ENCODE data around the gene SUPT7L. TPM values are rescaled to one million over a fixed set of nuclear protein-coding genes. Genes with fewer than 3 reads are reported as not detected.
A peak's percentile ranks its signal among the peaks of the same experiment; 100 is the strongest.

The SUPT7L gene, protein sequence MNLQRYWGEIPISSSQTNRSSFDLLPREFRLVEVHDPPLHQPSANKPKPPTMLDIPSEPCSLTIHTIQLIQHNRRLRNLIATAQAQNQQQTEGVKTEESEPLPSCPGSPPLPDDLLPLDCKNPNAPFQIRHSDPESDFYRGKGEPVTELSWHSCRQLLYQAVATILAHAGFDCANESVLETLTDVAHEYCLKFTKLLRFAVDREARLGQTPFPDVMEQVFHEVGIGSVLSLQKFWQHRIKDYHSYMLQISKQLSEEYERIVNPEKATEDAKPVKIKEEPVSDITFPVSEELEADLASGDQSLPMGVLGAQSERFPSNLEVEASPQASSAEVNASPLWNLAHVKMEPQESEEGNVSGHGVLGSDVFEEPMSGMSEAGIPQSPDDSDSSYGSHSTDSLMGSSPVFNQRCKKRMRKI
- polyA plus RNA-seq (2013, experiment 1 of 2; ENCODE audit: insufficient read length): 29.2 TPM
- 28.2 TPM for polyA plus RNA-seq (2013, experiment 2 of 2; ENCODE audit: insufficient read length)

DNA sequence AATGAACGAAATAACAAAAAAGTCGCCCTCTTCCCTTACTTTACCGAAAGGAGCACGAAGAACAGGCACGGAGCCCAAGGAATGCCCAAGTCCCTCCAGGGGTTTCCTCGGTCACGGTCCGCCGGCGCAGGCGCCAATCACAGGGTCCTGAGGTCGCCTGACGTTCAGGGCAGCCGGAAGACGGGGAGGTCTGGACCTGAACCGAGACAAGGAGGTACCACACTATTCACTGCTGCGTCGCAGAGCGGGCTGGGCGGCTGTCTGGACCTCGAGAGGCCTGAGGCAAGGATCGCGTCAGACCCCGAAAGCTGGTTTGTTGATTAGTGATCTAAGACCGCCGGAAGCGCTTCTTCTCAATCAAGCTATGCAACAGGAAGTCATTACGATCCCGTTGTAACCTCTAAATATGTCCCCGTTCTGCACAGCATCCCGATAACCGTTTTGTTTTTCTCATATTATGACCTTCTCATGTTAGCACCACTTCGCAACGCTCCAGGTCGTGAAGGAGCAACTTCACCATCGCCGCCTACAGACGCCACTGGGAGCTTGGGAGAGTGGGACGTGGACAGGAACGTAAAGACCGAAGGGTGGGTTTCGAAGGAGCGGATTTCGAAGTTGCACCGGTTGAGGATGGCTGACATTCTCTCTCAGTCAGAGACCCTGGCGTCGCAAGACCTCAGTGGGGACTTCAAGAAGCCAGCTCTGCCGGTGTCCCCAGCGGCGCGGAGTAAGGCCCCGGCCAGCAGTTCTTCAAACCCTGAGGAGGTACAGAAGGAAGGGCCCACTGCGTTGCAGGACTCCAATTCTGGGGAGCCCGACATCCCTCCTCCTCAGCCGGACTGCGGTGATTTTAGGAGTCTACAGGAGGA, at the start of gene SUPT7L, which contains the start of gene SLC4A1AP:
TSS of gene SUPT7L (minus strand) at position 330 of the 869 bp plus-strand sequence. CDS start 1,422 bp downstream, outside the sequence.
TSS of gene SLC4A1AP (plus strand) at position 605 of the 869 bp plus-strand sequence. CDS start at position 631, 26 bp downstream.
- DNase-seq: peak; percentile 86

DNA sequence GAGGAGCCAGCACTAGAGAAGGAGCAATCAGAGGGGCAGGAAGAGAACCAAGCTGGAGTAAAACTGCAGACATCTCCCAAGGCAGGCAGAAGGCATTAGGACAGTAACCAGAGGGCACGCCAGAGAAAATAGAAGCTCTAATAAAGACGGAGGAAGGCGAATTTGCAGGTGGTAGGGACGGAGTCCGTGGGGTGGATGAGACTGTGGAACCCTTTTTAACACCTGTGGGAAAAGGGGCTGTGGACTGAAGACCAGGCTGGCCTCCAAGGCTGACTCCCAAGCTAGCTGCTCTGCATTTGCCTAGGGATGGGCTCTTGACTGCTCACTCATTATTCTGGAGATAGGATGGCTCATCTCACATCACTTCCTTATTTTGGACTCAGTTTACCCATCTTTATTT, 49.8 kb upstream of the SUPT7L start:
- DNase-seq: no peak

DNA sequence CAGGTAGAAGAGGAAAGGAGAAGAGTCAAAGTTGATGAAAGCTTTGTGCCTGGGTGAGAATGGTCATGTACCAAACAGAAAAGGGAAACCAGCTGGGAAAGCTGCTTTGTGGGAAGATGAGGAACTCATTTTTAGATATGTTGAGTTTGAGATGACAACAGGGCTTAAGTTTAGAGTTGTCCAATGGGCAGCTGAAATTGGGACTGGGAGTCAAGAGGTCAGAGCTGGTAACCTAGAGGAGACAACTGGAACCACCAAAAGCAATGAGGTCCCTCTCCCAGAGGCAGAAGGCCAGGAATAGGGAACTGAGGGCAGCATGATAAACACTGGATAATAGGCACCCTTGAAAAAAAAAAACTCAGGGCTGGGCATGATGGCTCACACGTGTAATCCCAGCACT, 49.1 kb upstream of the SUPT7L start:
- DNase-seq: no peak

DNA sequence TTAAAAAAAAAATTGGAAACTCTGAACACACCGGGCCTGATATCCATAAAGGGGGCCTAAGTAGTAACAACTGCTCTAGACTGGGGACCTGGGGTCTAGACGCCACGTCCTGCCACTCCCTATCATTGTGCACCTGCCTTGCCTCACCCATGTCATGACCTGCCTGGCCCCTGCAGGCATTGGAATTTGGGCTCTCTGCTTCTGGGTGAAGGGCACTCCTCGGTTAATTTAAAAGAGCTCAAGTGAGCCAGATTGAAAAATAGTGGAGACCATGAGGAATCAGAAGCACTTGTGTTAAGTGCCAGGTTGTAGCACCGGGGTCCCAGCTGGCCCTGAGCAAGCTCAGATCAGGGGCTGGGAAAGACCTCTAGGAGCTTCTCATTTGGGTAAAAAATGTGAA, 48.4 kb upstream of the SUPT7L start:
- no peak for DNase-seq

DNA sequence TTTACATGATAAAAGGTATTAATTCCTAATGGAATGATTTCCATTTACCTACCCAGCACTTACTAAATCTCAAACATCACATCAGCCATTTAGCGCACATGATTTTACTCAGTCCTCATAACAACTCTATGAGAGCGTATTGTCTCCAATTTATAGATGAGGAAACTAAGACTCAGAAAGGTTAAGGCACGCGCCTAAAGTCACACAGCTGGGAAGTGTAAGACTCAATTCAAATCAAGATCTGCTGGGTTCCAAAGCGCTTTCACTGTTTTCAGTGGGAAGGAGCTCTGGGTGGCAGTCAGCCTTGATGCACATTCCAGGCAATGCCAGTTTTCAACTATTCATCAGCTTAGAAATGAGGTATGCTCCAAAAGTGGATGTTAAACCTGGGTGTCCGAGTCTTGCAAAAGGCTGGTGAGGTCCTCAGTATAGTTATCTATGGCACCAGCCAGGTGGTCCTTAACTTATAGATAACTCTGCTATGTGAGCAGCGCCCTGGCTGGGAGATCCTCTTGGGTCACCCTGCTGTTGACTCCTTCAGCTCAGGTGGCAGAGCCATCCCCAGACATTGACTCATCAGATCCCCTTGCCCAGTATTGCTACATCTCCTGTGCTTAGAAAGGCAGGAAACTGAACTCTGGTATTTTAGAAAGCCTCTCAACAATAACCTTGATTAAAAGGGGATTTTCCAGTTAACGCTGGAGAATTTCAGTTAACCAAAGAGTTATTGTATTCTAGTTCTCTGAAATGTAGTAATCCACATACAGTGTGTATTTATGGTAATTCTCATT, 47.4 kb upstream of the SUPT7L start:
- DNase-seq: no peak

DNA sequence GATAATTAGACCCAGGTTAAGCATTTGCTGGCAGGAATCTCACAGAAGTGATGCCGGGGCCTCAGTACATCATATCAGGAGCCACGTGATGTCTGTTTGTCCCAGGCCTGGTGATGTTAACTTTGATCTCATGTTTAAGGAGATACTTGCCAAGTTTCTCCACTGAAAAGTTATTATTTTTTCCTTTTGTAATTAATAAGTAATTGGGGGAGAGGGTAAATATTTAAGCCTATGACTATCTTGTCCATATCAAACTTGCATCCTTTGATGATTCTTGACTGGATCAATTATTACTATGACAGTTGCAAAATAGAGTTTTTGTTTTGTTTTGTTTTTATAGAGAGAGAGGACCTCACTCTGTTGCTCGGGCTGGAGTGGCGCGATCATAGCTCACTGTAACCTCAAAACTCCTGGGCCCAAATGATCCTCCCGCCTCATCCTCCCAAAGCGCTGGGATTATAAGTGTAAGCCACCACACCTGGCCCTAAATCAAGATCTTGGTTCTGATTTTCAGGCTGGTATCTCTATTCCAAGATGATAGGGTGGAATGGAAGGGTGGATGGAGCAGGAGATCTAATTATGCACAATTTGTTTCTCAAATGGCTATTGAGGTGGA, 46.7 kb upstream of the SUPT7L start:
- no peak for DNase-seq

DNA sequence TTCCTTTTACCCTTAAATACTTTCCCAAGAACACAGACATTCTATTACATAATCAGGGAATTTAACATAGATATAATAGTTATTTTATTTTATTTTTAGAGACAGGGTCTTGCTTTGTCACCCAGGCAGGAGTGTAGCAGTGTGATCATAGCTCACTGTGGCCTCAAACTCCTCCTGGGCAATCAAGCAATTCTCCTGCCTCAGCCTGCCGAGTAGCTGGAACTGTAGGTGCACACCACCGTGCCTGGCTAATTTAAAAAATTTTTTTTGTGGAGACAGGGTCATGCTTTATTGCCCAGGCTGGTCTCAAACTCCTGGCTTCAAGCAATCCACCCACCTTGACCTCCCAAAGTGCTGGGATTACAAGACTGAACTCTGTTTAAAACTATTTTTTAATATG, 45.9 kb upstream of the SUPT7L start:
- no peak for DNase-seq

DNA sequence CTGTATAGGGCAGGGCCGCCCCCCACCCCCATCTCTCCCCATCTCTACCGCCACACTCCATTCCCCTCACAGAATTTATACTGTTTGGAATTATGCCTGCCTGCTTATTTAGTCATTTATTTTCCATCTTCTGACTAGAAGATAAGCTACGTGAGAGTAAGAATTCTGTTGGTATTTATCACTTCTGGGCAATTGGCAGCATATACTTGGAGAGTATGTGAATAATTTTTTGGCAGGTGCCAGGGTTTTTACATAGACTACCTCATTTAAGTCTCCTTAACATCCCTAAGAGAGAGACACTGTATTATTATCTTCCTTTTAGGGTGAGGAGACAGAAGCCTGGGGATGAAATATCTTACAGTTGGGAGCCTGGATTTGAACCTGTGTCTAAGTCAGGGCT, 45.3 kb upstream of the SUPT7L start:
- DNase-seq: no peak

DNA sequence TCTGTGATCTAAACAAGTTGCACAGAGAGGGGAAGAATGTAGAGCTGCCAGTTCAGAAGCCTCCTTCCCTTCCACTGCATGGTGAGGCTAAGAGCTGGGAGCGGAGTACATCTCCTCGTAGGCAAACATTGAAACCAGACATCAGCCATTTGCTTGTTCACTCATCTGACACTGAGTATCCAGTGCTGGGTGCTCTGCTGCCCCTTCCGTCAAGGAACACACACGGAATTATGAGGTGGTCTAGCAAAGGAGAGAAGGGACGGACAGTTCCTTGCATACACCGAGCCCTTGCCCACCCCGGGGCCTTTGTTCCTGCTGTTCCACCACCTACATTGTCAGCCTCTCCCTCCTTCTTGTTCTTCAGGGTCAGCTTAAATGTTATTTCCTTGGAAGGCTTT, 44.8 kb upstream of the SUPT7L start:
- DNase-seq: no peak

DNA sequence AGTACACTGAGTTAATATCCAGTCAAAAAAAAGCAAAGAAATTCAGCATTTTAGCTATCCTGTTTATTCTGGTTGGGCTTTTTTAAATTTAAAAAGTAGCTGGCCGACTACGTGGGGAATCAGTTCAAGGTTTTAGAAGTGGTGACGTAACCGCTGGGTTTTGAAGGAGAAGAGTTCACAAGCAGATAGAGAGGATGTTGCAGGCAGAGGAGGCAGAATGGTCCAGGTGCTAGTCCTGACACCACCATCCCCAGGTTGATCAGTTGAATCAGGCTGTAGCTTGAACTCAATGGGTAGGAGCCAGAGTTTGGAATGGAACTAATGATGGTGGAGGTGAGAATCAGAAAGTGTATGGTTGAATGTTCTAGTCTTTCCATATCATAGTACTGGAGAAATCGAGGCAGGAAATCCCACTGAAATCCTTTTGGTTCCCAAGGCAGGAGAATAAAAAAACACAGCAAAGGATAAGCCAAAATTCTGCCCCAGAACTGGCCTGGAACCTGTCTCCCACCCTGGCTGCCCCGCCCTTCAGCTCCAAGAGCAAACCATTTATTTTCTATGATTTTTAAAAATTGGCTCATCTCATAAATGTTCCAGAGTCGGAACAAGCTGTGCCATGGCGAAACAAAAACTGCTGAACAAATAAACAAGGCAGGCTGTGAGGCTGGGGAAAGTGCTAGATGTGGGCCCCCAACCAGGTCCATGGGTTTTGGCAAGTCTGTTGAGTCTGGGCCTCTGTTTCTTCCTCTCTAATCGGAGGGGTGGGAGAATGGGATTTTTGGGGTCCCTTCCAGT, 44.2 kb upstream of the SUPT7L start:
- no peak for DNase-seq

DNA sequence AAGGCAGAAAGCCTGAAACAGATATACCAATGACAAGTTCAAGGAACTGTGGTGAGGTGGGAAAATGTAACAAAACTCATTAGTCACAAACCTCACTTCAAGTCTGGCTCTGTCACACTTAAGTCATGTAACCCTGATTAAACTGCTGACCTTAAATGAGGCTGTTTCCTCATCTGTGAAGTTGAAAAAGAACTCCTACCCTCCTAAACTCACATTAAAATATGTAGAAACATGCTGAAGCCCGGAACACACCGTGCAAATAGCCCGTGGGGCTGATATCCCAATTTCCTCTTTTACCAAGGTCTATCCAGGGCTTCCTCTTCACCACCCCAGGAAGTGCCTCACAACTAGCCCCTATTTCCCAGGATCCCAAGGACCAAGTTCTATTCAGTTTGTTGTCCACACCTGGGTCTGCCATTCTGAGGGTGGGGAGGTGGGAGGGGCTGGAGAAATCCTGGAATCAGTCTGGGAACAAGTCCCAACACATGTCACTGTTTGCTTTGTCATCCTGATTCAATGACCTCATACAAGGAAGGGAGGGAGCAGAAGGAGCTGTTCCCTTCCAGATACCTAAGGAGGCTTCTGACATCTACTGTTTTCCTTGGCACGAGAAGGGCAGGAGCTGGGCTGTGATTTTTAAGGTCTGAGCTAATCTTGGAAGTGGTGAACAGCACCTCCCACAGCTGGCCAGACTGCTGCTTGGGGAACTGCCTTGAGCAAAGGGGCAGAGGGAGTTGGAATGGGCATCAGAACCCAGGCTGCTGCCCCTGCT, 42.6 kb upstream of the SUPT7L start:
- DNase-seq: peak; percentile 95

DNA sequence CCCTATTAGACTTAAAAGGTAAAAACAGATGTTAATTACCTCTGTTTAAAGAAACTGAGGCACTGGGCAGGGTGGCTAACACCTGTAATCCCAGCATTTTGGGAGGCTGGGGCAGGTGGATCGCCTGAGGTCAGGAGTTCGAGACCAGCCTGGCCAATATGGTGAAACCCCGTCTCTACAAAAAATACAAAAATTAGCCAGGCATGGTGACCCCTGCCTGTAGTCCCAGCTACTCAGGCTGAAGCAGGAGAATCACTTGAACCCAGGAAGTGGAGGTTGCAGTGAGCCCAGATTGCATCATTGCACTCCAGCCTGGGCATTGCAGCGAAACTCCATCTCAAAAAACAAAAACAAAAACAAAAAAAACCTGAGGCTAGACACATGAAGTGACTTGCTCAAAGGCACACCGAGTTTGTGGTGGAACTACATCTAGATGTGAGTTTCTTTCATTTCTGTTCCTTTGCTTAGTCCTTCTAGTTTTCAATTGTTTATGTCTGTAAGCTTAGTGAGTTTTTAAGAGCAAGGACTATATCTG, 41.0 kb upstream of the SUPT7L start:
- DNase-seq: no peak

DNA sequence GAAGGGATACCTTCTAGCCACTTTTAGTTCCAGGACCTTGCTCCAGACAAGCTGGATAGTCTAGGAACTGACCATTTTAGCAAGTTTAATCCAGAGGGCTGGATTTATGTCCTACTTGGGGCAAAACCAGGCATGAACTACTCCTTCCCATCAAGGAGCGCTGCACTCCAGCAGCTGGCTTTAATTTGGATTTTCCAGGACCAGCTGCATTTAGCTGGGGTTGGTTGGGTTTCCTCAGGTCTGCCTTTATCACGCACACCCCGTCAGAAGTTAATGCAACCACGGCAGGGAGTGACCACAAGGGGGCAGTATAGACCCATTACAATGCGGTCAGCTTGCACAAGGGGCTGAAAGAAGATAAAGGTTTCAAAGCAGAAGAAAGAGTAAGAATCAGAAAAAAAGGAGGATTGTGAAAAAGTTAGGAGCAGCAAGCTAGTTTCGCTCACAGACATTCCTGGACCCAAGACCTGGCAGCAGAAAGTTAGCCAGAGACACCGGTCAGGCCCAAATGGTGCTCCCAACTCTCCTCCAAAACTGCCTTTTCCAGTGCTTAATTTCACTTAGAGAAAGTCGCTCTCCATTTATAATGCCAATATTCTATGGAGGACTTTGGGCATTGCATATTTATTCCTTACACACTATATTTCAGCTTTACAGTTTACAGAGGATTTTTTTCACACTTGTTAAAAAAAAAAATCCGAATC, 40.4 kb upstream of the SUPT7L start:
- DNase-seq: peak; percentile 95

DNA sequence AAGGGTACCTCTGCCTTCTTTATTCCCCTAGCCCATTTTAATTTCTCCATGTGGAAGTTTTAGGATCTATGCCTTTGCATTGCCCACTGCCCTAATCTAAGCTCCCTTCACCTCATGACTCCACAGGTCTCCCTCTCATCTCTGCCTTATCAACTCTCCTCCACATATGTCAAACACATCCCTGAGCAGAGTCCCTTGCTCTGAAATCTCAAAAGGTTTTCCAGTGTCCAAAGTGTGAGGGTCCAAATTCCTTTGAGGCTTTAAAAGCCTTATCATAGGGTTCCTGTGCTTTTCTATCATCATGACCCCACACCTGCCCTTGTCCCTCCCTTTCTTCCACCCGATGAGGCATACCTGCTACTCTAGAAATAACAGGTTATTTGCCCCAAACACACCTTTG, 38.9 kb upstream of the SUPT7L start:
- no peak for DNase-seq

DNA sequence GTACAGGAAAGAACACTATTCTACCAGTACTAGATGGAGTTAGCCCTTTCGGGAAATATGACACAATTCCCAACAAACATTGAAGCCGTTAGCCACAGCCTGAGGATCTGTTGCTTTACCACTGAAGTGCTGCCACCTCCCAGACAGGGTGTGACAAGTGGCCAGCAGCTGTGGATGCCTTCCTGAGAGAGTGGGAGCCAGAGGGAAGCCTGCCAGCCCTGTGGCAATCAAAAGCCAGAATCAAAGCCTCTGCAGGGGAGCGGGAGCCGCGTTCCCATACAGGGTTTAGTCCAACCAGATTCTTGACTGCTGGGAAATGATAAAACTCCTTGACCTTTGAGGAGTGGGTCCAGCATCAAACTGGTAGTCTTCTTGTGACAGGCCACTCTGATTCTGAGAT, 38.3 kb upstream of the SUPT7L start:
- peak; percentile 51 for DNase-seq

DNA sequence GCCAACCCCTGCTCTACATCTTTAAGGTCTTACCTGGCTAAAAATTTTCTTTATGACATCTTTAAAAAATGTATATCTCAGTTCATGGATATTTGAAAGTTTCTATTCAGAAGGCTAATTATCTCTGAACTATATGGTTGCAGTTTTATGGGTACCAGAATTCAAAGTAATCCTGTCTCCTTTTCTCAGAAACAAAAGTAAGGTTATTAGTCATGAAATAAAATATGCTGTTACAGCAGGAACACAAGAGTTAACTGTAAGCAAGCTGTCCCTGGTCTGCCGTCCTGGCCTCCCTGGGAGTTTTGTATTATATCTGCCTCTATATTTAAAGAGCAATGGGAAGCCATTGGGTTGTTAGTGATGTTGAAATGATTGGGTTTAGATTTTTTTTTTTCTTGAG, 34.2 kb upstream of the SUPT7L start:
- no peak for DNase-seq

DNA sequence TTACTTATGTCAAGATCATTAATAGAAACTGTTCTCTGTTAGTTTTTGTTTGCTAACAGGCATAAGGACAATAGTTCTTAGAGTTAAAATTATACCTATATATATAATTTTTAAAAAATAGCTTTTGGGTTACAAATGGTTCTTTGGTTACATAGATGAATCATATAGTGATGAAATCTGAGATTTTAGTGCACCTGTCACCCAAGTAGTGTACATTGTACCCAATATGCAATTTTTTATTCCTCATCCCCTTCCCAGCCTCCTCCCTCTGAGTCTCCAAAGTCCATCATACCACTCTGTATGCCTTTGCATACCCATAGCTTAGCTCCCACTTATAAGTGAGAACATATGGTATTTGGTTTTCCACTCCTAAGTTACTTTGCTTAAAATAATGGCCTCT, 26.6 kb upstream of the SUPT7L start:
- DNase-seq: no peak

DNA sequence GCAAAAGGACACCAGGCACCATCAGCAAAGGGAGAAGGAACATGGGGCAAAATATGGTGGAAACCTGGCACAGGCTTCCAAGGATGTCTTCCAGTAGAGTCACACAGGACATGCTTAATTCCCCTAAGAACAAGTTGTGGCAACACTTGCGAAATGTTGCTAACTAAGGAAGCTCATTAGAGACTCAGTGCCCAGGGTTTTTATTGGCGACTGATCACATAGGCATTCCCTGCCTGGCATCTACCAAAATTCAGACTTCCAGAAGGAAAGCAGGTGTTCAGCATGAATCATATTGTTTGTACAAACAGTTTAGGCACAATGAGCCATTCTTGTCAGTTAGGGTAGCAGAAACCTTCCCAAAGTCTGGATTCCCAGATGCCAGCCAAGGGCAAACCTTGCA, 26.0 kb upstream of the SUPT7L start:
- DNase-seq: no peak

DNA sequence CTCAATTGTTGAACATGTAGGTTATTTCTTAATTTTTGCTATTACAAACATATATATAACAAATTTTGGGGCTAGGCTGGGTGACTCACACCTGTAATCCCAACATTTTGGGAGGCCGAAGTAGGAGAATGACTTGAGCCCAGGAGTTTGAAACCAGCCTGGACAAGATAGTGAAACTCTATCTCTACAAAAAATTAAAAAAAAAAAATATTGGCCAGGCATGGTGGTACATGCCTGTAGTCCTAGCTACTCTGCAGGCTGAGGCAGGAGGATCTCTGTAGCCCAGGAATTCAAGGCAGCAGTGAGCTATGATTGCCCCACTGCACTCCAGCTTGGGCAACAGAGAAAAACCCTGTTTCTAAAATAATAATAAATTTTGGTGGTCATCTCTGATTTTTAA, 23.8 kb upstream of the SUPT7L start:
- DNase-seq: no peak

DNA sequence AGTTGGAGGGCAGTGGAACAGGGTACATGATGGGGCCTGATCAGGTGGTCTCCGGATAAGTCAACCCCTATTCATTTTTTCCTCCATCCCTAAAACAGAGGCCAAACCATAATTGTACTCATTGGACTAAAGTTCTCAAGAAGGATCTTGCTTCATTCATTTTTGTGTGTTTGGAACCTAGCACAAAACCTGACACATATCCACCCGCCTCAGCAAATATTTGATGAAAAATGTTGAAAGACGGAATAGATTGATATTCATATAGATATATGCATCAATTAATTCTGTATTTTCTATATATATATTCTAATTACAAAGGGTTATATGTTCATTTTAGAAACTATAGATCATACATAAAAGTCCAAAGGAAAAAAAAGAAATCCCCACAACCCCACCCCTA, 22.2 kb upstream of the SUPT7L start:
- no peak for DNase-seq

All from fibroblast of skin of scalp (primary cell).